NCI-H1417 (cell line): Measurements from ENCODE around the gene FAM174C.

Experiments used
- DNase-seq, 3 experiments: peaks; one replicate each; lab custom pipeline; 2025; lab: John Stamatoyannopoulos, UW

The FAM174C gene

GRCh38 chr19:1237027-1237659, 38.2 kb upstream of the FAM174C start:
- peak in 2 of 3 experiments; percentile 50 to 71 for DNase-seq

GRCh38 chr19:1237754-1238368, 37.5 kb upstream of the FAM174C start, which contains the start of gene CBARP:
Gene CBARP, minus strand, starts transcription at chr19:1238005. Its CDS starts 1,905 bp downstream, at chr19:1236100.
- DNase-seq = peak; percentile 28 to 54 (median 54)

GRCh38 chr19:1238369-1239303, 36.7 kb upstream of the FAM174C start:
- DNase-seq = no peak

GRCh38 chr19:1239420-1239795, 35.9 kb upstream of the FAM174C start:
- DNase-seq = no peak

GRCh38 chr19:1239796-1240737, 35.3 kb upstream of the FAM174C start:
- DNase-seq = peak; percentile 94 to 97 (median 95)

GRCh38 chr19:1240925-1241324, 34.4 kb upstream of the FAM174C start:
- DNase-seq = no peak

- DNase-seq = peak; percentile 92 to 96 (median 94)
These were observed 33.8 kb upstream of the FAM174C start, which contains the start of gene ATP5F1D for GRCh38 chr19:1241417-1242095. Gene ATP5F1D, plus strand, starts transcription at chr19:1241751. Its CDS starts 100 bp downstream, at chr19:1241851.

GRCh38 chr19:1243768-1244692, 31.3 kb upstream of the FAM174C start:
- DNase-seq = peak; percentile 54 to 78 (median 65)

GRCh38 chr19:1244693-1245451, 30.5 kb upstream of the FAM174C start:
- DNase-seq = no peak

- no peak for DNase-seq
These were observed 29.7 kb upstream of the FAM174C start for GRCh38 chr19:1245494-1246264.

- DNase-seq = peak in 1 of 3 experiments; percentile 40
These were observed 28.9 kb upstream of the FAM174C start for GRCh38 chr19:1246265-1247087.

GRCh38 chr19:1247748-1248138, 27.6 kb upstream of the FAM174C start:
- no peak for DNase-seq

- peak; percentile 84 to 94 (median 93) for DNase-seq
These were observed 27.1 kb upstream of the FAM174C start, which contains the start of gene MIDN for GRCh38 chr19:1248139-1248785. Gene MIDN, plus strand, starts transcription at chr19:1248583. Its CDS starts 1,714 bp downstream, at chr19:1250297.

- DNase-seq = peak; percentile 91 to 96 (median 95)
These were observed 26.5 kb upstream of the FAM174C start for GRCh38 chr19:1248786-1249297.

- DNase-seq = peak; percentile 98
These were observed 25.9 kb upstream of the FAM174C start for GRCh38 chr19:1249298-1249989.
